ENCODE measurements around the gene IKZF1.
A peak's percentile ranks its signal among the peaks of the same experiment; 100 is the strongest.

Gene IKZF1

DNA sequence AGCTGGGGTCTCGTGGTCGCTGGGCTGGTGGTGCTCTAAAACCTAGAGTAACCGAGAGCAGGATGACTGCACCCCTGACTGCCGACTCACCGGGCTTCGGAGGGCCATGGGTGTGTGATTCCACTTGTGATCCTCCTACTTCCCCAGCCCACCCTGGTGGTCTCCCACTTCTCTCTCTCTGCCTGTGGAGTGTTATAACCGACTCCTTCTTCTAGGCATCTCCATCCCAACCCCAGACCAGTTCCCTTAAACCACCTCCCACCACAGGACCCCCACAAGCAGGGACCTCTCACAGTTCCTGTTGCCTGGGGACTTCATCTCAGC, 52.4 kb downstream of the IKZF1 start:
- DNase-seq = no peak

DNA sequence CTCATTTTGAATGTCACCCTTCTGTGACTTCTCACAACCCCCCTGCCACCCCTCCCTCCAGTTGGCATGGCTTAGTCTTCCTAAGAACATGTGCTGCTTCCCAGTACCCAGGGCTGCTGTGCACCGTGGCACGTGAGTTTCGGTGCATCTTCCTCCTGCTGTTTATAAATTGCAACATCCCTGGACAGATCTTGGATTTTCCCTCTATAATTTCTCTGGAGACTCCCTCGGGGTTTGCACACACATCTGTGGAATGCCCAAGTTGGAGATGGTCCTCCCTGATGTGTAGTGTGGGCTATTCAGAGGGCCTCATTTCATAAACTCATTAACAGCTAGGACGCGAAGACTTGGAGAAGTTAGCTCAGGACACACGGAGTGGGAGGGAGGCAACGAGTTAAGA, 52.9 kb downstream of the IKZF1 start:
- DNase-seq = no peak

DNA sequence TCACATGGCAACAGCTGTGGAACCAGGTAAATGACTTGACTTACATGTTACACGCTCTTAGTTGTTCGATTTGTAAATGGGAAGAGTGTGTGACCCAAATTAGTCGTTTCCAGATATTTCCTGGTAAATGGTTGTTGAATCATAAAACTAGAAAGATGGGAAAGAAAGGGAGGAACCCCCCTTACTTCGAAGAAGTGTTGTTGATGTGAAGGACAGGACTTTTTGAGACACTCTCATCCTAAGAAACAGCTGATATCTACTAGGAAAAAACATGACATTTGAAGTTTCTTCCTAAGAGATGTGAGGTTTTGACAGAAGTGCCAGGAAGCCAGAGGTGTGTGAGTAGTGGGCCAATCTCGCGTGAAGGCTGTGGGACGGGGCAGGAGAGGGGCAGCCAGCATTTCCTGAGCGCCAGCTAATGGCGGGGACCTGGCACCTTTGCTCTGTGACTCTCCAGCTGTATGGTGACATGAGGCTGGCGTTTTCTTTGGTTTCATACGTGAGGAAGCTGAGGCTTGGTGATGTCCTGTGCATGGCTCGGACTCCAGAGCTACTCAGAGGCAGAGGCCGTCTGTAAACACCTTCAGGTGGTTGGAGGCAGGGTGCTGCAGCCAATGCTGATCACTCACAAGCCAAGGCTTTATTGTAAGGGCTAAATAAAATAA, 53.7 kb downstream of the IKZF1 start:
- no peak for DNase-seq

DNA sequence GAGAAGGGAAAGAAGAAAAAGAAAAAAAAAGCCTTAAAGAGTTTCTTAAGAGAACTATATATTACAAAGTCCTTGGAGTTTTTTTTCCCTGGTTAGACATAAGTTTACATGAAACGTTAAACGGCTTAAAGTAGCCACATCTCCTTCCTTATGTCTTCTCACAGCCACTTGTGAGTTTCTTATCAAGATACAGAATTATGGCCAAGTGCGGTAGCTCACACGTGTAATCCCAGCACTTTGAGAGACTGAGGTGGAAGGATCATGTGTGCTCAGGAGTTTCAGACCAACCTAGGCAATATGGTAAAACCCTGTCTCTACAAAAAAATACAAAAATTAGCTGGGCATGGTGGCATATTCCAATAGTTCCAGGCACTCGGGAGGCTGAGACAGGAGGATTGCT, 54.3 kb downstream of the IKZF1 start:
- no peak for DNase-seq

DNA sequence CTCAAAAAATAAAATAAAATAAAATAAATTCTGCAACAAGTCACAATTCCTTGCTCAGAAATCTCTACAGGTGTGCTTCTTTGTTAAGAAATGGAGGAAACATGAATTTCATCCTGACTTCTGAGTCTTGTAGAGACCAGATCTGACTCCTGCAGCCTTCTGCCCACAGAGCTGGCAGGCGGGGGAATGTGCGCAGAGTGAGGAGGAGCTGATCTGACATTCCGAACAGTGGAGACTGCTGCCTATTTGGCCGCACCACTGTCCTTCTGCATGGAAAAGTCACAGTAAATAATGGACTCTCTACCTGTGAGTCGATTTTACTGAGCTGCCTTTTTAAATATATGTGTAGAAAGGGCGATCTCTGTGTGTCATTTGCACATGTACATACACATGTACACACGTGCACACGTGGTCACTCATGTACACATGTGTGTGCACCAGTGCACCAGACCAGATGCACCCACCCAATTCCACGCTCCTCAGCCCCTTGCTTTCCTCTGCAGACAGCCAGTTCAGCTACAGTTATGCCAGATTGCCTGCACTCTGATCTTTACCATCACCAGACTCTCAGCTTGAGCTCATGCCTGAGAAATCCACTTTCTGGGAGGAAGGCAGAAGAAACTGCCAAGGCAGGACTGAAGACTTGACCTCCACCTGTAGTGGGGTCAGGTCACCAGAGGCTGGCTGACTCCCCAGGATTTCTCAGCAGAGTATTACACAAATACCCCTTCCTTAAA, 54.9 kb downstream of the IKZF1 start:
- DNase-seq = no peak

DNA sequence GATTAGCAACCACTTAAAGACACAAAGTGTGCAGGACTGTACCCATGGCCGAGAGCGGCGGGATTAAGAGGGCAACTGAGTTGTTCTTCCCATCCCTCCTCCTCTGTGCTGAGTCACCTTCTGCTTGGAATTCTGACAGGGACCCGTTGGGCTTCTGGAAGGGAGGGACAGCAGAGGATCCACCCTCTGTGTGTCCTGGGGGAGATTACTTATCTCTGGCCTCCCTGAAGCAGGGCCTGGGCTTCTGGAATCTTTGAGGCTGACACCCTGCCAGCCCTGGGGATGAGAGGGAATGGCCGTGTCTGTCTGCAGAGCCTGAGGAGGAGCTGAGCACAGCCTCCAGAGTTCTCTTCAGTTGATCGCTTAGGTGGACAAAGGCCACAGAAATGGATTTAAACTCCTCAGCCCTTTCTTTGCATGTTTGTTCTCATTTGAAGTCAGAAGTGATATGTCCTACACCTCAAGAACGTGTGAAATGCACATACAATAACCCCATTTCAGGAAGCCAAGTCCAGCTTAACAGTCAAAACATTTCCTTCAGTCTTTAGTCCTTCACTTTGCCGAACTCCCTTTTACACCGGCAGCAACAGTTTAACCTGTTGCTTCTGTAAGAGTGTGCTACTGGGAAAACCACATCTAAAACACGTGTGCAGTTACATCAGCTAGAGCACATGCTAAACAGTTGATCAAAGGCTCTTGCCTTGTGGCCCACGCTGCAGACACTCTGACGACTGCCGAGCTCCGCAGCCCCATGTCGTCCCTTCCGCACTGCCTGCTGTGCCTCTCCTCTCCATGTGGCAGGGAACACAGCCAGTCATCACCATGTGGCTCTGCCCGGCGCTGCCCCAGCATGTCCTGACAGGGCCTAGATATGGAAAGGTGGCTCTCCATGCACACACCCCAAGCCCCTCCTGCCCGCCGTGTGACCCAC, 55.7 kb downstream of the IKZF1 start:
- no peak for DNase-seq

DNA sequence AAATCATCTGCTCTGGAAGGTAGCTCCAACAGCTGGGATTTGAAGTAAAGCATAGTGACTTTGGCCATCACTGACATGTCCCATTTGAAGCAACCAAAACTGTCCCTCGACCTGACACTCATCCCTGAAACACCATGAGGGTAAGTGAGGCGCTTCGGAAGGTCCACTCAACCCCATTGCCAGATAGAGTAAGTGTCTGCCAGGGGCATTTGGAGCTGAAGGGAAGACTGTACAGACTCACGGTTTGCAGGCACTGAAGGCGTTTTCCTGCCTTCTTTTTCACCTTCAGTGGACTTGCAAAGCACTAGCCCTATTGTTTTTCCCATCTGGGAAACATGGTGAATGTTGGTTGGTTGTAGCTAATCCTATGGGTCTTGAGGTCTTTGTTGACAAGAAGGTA, 57.6 kb downstream of the IKZF1 start:
- no peak for DNase-seq

DNA sequence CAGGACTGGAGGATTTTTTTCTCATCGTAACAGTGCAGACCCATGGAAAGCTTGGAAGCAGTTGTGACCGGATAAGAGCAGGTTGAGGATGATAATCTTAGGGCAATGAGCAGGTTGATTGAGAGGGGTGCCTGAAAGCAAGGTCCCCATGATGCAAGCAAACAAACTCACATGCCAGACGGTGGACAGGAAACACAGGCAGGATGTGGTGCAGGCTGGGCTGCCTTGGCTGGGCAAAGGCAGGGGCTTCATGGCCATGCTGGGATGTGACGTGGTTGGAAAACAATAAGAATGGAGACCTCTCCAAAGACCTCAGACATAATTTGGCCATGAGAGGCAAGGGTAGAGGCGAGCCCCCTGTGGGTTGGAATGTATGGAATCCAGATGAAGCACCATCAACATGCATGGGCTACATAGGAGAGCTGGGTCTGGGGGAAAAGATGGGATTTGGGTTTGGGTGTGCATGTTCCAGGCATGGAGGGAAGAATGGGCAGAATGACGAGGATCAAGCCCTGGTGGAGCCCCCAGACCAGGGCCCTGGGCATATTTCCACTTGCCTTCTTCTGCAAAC, 58.3 kb downstream of the IKZF1 start:
- DNase-seq = no peak

DNA sequence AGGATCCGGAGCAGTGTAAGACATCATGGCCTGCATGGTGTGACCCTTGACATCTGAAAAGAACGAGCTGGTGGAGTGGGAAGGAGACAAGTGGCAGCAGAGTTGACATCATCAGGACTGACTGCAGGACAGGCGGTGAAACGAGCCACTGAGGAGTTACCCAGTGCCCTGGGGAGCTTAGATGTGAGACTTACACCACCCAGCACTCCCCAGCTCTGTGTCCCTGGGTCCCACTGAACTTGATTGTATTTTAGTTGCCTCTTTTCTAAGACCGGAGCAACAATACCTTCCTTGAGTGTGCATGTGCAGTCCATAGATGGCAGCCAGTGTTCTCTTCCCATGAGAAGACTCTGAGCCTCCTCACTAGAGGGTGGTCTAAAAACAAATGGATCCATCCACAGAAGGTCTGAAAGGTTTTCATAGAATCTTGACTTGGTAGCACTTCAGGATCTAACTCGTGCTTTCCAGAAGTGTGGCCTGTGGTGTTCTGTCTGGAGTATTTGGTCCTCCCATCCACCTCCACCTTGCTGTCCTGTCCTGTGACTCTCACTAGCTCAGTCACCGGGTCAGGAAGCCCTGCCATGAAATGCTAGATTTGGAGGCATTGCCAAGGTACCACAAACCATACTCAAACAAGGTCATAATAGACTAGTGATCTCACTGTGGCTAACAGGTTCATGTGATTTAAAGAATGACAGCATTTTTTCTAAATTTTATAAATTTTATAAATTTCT, 59.0 kb downstream of the IKZF1 start:
- DNase-seq = no peak

DNA sequence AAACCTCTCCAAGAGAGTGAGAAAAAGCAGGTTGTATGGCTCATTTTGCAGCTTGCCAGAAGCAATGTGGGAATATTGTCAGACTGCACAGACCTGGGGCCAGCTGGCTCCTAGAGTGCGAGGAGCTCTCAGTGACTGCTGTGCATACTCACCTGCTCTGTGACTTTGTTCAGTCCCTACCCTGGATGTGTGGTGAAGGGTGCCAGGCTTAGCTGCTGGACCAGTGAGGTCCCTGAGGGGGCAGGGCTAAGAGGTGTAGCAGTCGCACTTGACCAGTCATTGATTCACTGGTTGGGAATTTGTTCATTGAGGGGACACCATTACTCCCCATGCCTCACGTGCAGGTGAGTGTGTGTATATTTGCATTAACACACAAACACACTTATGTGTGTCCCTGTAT, 60.1 kb downstream of the IKZF1 start:
- no peak for DNase-seq

DNA sequence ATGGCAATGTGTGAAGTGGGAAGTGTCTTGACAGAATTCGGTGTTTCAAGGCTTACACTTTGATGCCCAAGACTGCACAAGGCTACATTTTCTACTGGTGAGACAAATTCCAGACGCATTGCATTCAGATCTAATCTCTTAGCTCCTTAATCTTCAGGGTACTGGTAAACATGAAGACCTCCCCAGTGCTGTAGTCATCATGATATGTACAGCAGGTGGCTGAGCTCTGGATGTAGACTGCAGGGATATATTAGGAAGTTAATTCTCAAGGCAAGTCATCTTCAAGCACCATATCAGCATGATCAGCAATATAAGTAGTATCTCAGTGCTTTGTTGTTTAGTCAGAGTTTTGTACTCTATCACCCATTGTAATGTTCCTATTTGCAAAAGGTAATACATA, 61.8 kb downstream of the IKZF1 start:
- DNase-seq = no peak

DNA sequence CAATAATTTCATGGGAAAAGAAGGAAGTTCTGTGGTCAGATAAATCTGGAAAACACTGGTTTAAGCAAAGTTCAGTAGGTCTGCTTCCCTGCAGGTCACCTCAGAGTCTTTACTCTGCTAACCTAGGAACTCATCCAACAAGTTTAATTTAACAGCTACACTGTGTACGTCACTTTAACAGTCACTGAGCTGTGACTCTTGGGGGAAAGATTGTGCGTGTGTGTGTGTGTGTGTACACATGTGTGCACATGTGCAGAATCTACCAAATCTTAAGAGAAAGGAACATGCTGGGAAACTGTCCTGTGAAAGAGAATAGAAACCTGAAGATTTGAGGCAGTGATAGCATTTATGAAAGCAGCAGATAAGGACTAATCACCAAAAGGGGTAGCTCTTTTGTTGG, 62.6 kb downstream of the IKZF1 start:
- DNase-seq = no peak

DNA sequence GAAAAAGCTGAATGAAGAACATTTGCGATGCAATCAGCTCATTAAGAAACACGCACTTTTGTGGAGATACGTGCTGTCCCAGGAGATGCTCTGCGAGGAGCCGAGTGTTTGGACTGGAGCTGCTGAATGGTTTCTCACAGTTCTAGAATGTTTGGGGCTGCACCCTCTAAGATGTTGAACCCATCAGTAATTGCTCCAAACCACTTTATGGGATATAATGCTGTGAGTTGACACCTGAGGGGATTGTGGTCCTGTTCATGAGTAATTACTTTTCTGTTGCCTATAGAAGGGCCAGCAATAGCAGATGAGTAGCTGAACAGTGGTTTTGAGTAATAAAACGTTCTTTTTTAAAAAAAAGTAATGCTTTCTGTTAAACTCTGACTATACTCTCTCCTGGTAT, 63.1 kb downstream of the IKZF1 start:
- no peak for DNase-seq

DNA sequence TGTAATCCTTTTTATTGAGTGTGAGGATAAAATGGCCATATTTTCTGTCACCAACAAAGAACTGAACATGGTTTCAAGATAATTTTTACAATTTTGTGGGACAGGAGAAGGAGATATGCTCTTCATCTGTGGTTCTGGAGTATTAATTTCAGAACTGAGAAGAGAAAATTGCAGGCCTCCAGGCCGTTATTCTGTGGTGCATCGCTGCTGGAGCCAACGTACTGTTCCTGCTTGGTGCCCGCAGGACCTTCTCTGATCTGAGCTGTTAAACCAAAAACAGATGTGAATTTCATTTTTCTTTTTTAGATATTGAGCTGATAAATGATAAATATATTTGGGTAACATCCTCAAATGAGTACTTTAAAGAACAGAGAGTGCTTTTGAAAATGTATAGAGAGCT, 63.9 kb downstream of the IKZF1 start:
- DNase-seq = no peak

DNA sequence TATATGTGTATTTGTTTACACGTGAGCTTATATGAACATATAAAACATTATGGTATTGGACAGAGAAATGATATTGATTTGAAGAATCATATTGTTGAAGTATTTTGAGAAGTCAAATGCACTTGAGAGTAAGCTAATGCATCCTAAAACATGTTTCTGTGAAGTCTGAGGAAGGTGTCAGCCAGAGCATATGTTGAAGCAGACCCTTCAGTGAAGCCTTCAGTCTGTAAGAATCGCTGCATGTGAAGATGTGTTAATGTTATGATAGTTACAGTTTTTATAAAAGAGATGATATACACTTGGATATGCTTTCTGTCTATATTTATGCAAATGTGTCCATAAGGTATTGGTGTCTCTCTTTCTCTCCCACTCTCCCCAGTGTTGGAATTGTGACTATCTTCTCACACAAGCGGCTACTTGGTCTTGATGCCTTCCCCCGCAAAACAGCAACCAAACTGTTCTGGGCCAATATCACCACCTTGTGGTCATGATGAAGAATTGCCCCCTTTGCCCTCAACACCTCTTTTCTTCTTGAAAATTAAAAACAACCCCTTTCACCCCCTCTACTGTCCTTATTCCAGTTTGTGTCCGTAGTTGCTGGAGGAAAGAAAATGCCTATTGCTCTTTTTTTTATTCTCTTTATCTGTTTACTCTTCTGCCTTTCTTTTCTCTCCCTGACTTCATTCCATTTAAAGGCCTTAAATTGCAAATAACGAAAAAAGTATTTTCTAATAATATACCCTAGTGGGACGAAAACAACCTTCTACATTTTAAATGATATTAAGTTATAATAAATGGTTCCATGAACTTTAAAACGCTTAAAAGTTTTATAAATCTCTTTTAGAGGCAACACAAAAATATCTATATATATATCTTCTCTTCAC, 64.9 kb downstream of the IKZF1 start:
- DNase-seq = no peak

DNA sequence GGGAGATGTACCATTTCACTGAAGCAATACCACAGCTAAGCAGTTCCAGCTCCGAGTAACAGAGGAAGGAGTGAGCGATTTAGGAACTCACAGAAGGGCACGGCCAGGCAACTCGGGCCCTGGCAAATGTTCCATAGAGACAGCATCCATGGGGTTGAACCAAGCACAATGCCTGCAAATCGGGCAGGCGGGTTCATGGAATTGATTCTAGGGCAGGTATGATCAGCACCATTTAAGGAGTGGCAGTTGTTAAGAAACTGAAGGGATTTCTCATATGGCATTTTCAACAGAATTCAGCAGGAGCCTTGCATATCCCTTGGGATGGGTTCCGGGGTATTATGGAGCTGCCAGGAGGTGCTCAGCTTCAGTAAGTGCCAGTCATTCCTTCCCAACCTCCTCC, 66.4 kb downstream of the IKZF1 start:
- no peak for DNase-seq

DNA sequence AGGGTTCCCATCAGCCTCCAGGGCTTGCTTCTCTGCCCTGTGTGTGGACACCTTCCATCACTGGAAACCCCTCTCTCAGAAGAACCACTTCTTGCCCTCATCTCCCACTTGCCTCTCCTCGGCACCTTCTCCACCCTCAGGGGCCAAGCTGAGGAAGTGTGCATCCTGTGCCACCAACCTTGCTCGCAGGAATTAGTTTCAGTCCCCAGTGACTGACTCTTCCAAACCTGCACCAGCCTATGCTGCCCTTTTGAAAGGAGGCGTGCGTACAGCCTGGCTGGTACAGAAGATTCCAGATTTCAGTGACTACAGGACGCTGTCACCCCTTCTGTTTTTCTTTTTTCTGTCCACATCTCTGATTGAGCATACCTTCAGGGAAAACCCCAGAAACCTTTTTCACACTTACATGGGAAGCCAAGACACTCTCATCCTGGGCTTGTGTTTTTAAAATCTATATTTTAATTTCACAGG, 67.1 kb downstream of the IKZF1 start:
- DNase-seq = no peak

DNA sequence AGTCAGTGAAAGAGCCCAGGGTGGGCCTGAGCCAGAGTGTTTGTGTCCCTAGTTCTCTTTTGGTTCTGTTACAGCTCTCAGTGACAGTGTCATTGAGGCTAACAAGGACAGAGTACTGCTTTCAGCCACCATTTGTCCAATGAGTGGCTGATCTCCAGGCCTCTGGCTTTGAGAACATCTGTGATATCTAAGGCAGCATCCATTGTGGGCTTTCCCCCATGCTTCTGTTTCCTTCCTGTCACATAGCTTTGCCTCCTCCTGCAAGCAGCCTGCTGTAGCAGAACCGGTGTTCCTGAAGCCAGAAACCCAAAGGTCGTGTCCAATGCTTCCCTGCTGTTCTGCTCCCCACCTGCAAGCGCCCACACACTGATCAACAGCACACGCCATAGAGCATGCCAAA, 68.4 kb downstream of the IKZF1 start:
- DNase-seq = no peak

DNA sequence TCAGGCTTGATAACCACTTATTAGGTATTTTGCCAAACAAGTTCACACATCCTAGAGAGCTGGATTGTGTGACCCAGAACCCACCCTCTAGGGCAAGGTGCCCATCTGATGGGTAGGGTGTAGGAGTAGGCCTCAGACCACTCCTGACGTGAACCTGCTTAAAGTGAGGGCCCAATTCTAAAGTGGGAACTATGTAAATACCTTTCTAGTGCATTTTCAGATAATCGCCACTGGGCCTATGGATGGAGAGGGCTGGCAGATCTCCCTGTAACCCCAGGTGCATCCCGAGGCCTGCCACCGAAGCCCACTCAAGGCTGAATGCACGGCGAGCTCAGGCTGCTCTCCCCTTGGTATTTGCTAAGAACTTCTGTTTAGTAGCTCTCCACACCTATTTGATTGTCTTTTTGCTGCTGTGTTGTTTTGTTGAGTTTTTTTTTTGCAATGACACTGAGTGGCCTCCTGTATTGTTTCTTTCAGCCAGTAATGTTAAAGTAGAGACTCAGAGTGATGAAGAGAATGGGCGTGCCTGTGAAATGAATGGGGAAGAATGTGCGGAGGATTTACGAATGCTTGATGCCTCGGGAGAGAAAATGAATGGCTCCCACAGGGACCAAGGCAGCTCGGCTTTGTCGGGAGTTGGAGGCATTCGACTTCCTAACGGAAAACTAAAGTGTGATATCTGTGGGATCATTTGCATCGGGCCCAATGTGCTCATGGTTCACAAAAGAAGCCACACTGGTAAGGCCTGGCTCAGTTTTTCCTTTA, 71.7 kb downstream of the IKZF1 start:
- DNase-seq = no peak

DNA sequence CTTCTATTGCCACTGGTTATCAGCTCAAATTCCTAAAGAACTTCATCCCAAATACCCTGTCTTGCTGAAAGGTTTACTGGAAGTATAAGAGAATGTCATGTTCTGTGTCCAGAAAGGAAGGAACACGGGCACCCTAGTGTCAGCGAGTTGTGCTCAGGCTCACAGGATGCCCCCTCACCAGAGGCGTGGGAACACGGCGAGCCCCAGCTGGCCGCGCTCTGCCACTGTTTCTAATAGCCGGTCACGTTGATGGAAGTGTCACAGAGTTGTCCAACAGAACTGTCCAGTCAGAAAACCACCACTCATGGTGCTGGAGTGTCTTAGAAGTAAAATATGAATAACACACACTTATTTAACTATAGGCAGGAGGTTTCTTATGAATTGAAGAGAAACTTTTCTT, 72.8 kb downstream of the IKZF1 start:
- DNase-seq = no peak

DNA sequence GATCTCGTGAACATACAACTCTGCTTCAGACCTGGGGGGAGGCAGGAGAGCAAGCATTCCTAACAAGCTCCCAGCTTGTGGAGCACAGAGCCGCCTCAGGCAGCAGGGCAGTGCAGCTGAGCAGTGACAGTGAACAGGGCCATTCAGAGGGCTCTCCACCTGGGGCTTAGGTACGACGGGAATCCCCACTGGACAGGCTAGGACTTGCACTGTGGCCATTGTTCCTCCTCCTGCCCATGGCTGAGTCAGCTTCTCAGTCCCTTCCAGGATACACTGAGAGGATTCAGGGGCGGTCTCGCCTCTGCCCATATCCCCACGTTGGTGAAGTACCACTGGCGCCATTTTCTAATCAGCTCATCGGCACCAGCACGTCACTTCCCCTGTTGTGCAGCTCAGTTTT, 74.6 kb downstream of the IKZF1 start:
- peak; percentile 28 for DNase-seq
